Gastroesophageal sphincter (tissue), 3 donors: ENCODE measurements around the gene IFNL3.

Experiments
- CTCF ChIP-seq, 4 experiments: fragments of 200-600 bp in 2 of 4; fragments of 450-650 bp in 2 of 4; sonication (generic) in 1 of 4; IDR thresholded peaks; one replicate each; pipeline ENCODE4 v1.5.1; 2017 to 2019; ENCODE audit warnings: antibody characterized with exemption in 4 of 4, mild to moderate bottlenecking in 2 of 4, moderate library complexity in 2 of 4
- POLR2A ChIP-seq, 2 donors: fragments of 450-650 bp; IDR thresholded peaks; one replicate each; pipeline ENCODE4 v1.6.1; 2017; ENCODE audit warnings: antibody characterized with exemption in 2 of 2, mild to moderate bottlenecking in 2 of 2, moderate library complexity in 1 of 2

DNA sequence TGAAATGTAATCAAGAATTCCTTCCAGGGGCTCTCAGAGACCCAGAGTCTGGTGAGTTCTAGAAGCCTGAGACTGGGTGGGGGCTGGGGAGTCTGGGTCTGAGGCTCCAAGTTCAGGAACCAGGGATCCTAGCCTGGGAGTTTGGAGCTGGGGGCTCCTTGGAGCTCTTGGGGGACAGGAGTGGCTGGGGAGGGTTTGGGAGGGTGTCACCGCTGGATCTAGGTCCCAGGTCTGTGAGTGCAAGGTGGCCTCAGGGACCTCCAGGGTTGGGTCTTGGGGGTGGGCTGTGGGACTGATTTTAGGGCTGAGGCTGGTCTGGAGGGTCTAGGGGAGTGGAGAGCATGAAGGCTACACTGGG, 41.8 kb downstream of the IFNL3 start:
- TF ChIP-seq CTCF (IDR thresholded peaks at IDR 0.05) = no peak
- TF ChIP-seq POLR2A (IDR thresholded peaks at IDR 0.05) = no peak
